GM18498 (cell line): ENCODE results near the gene OR2D3.
A peak's percentile ranks its signal among the peaks of the same experiment; 100 is the strongest.
"Not testable (repeated sequence)": the region's sequence is repeated elsewhere in the genome, so short reads cannot be mapped to it uniquely, and the experiment has no call there.

Source experiments
- ATAC-seq: cut with Tn5 transposase; IDR thresholded peaks from one replicate; pipeline ENCODE4 v1.9.1; 2021; ENCODE audit warnings: mild to moderate bottlenecking, moderate library complexity; ENCODE audit not compliant: unreplicated experiment

The OR2D3 gene

GRCh38 chr11:6920702-6921101, at the start of gene OR2D3:
TSS of gene OR2D3 (plus strand) at chr11:6921002. CDS start at chr11:6921002, 0 bp downstream.
- no peak for ATAC-seq

- ATAC-seq = no peak
These were observed 49.5 kb upstream of the OR2D3 start for GRCh38 chr11:6871278-6871677.

- ATAC-seq = no peak
These were observed 45.0 kb upstream of the OR2D3 start for GRCh38 chr11:6875761-6876160.

GRCh38 chr11:6876325-6876724, 44.5 kb upstream of the OR2D3 start, which contains the start of gene OR10A4:
TSS of gene OR10A4 (plus strand) at chr11:6876625. CDS start at chr11:6876648, 23 bp downstream.
- no peak for ATAC-seq

- ATAC-seq = no peak
These were observed 43.9 kb upstream of the OR2D3 start for GRCh38 chr11:6876914-6877313.

- ATAC-seq = no peak
These were observed 38.1 kb upstream of the OR2D3 start for GRCh38 chr11:6882751-6883150.

GRCh38 chr11:6887711-6888110, 33.1 kb upstream of the OR2D3 start:
- not testable (repeated sequence) for ATAC-seq

- no peak for ATAC-seq
These were observed 32.0 kb upstream of the OR2D3 start for GRCh38 chr11:6888830-6889229.

- no peak for ATAC-seq
These were observed 31.0 kb upstream of the OR2D3 start for GRCh38 chr11:6889835-6890234.

- ATAC-seq = no peak
These were observed 28.4 kb upstream of the OR2D3 start, which contains the start of gene OR2D2 for GRCh38 chr11:6892400-6892799. TSS of gene OR2D2 (minus strand) at chr11:6892500. CDS start at chr11:6892500, 0 bp downstream.

GRCh38 chr11:6894097-6894496, 26.7 kb upstream of the OR2D3 start:
- no peak for ATAC-seq

GRCh38 chr11:6895010-6895409, 25.8 kb upstream of the OR2D3 start:
- peak; percentile 92 for ATAC-seq

GRCh38 chr11:6898911-6899310, 21.9 kb upstream of the OR2D3 start:
- no peak for ATAC-seq

GRCh38 chr11:6900327-6900999, 20.3 kb upstream of the OR2D3 start:
- ATAC-seq = no peak

GRCh38 chr11:6904804-6905203, 16.0 kb upstream of the OR2D3 start:
- not testable (repeated sequence) for ATAC-seq

- ATAC-seq = no peak
These were observed 9.4 kb upstream of the OR2D3 start for GRCh38 chr11:6911378-6911777.

- ATAC-seq = no peak
These were observed 8.9 kb upstream of the OR2D3 start for GRCh38 chr11:6911948-6912347.

GRCh38 chr11:6919698-6920097, 1.1 kb upstream of the OR2D3 start:
- no peak for ATAC-seq

- no peak for ATAC-seq
These were observed 4.3 kb downstream of the OR2D3 start for GRCh38 chr11:6925007-6925577.

- peak; percentile 15 for ATAC-seq
These were observed 4.9 kb downstream of the OR2D3 start for GRCh38 chr11:6925636-6926207.

GRCh38 chr11:6926208-6927029, 5.6 kb downstream of the OR2D3 start, which contains the start of gene ZNF215:
TSS of gene ZNF215 (plus strand) at chr11:6926426. CDS start at chr11:6932273, 5,847 bp downstream.
- peak; percentile 64 for ATAC-seq
